GM12878 (cell line): ENCODE measurements around the gene CMTM4. TPM values are rescaled to one million over a fixed set of nuclear protein-coding genes. Genes with fewer than 3 reads are reported as not detected.

Experiments used
- ATAC-seq: fragments of 200-7000 bp; cut with Tn5 transposase; 3 replicates; pipeline ENCODE4 v1.9.1; 2020; ENCODE audit warnings: mild to moderate bottlenecking, moderate library complexity
- BruUV-seq: library from RNA; stranded (reverse); fragments of 400-500 nt; replicated peaks from 2 replicates; lab custom pipeline; 2021; lab: Mats Ljungman, UMichigan
- CTCF ChIA-PET: fragments of 300-600 bp; sonication (Branson Sonifier 250); formaldehyde crosslinking; extraction: SDS; loops from one replicate; lab custom pipeline; 2021; ENCODE audit warnings: inconsistent platforms; lab: Yijun Ruan, JAX
- POLR2A ChIA-PET: fragments of 350-600 bp; formaldehyde crosslinking; extraction: SDS; loops from one replicate; lab custom pipeline; 2021; ENCODE audit warnings: inconsistent platforms; lab: Charles Lee
- RAD21 ChIA-PET: fragments of 300-600 bp; sonication (Branson Sonifier 250); formaldehyde crosslinking; loops from one replicate; lab custom pipeline; 2023; ENCODE audit warnings: antibody characterized with exemption; ENCODE audit not compliant: unreplicated experiment; lab: Charles Lee
- SMC1A ChIA-PET: fragments of 300-600 bp; sonication (Branson Sonifier 250); formaldehyde crosslinking; loops from one replicate; lab custom pipeline; 2023; ENCODE audit not compliant: unreplicated experiment, uncharacterized antibody; lab: Charles Lee
- DNase-seq: peaks from one replicate; pipeline ENCODE4 v3.0.0-alpha.2; 2011; ENCODE audit warnings: low read depth, low spot score
- FAIRE-seq: peaks from 3 replicates; lab custom pipeline; 2011; peaks lifted over from hg19 to GRCh38; lab: Jason Lieb, UNC
- H2AFZ ChIP-seq: 2 replicates; pipeline ENCODE4 v1.6.0; 2011; ENCODE audit warnings: low read depth, low read length, control low read depth; ENCODE audit not compliant: control insufficient read depth
- H3K27ac ChIP-seq: 2 replicates; pipeline ENCODE4 v1.5.1; 2011; ENCODE audit warnings: control low read depth; ENCODE audit not compliant: control insufficient read depth, insufficient read depth
- H3K27me3 ChIP-seq, 2 experiments: replicated peaks in 1 of 2; 2 replicates each; pipeline versions ENCODE4 v1.6.0 to v1.6.1; 2011; ENCODE audit warnings: low read length in 1 of 2; ENCODE audit not compliant: control insufficient read depth in 2 of 2, insufficient read depth in 2 of 2
- H3K36me3 ChIP-seq, 2 experiments: 2 replicates each; pipeline ENCODE4 v1.5.1; 2011; ENCODE audit warnings: low read length in 1 of 2; ENCODE audit not compliant: control insufficient read depth in 2 of 2, insufficient read depth in 2 of 2
- H3K4me1 ChIP-seq: 2 replicates; pipeline ENCODE4 v1.6.1; 2011; ENCODE audit warnings: mild to moderate bottlenecking, low read length, moderate library complexity, mixed read lengths; ENCODE audit not compliant: control insufficient read depth, insufficient read depth
- H3K4me2 ChIP-seq: 2 replicates; pipeline ENCODE4 v1.6.0; 2011; ENCODE audit warnings: control low read depth; ENCODE audit not compliant: control insufficient read depth, insufficient read depth
- H3K4me3 ChIP-seq: fragments of 200-600 bp; sonication (generic); 2 replicates; pipeline ENCODE4 v1.5.1; 2016
- H3K79me2 ChIP-seq: 2 replicates; pipeline ENCODE4 v1.6.0; 2011; ENCODE audit warnings: low read length; ENCODE audit not compliant: control insufficient read depth, insufficient read depth
- H3K9ac ChIP-seq: 2 replicates; pipeline ENCODE4 v1.8.0; 2011; ENCODE audit warnings: low read length, control low read depth, mixed read lengths; ENCODE audit not compliant: control insufficient read depth, insufficient read depth
- H3K9me3 ChIP-seq: replicated peaks from 3 replicates; pipeline ENCODE4 v1.5.1; 2011; ENCODE audit warnings: mild to moderate bottlenecking, low read length; ENCODE audit not compliant: control insufficient read depth, insufficient read depth
- H4K20me1 ChIP-seq: 2 replicates; pipeline ENCODE4 v1.6.0; 2011; ENCODE audit not compliant: control insufficient read depth, insufficient read depth
- ASH2L ChIP-seq: fragments of 300-600, 200-600 bp; sonication (generic); IDR thresholded peaks from 2 replicates; pipeline ENCODE4 v1.6.1; 2017; ENCODE audit warnings: low read depth, mild to moderate bottlenecking, borderline replicate concordance
- BCL11A ChIP-seq: IDR thresholded peaks from 2 replicates; pipeline ENCODE4 v1.6.1; 2011; ENCODE audit warnings: low read depth, low read length
- NBN ChIP-seq: fragments of 450-650 bp; IDR thresholded peaks from 2 replicates; pipeline ENCODE4 v1.6.1; 2016
- RCOR1 ChIP-seq: conservative IDR thresholded peaks from 2 replicates; pipeline ENCODE4 v1.6.1; 2012; ENCODE audit warnings: low read depth, low read length, improper control_type of control experiment
- RELA ChIP-seq: fragments of 450-650 bp; IDR thresholded peaks from 2 replicates; pipeline ENCODE4 v1.8.0; 2014; ENCODE audit warnings: borderline replicate concordance; ENCODE audit not compliant: partially characterized antibody
- ZNF274 ChIP-seq: IDR thresholded peaks from one replicate; pipeline ENCODE4 v1.8.0; 2011; ENCODE audit not compliant: insufficient read length, insufficient read depth
- ZSCAN29 ChIP-seq: fragments of 450-650 bp; IDR thresholded peaks from 2 replicates; pipeline ENCODE4 v1.6.1; 2017; ENCODE audit warnings: mild to moderate bottlenecking, moderate library complexity
- WGBS: methylation state at CpG from one replicate; pipeline ENCODE4 v1.1.6; 2016; ENCODE audit warnings: low lambda C conversion rate; ENCODE audit not compliant: insufficient replicate concordance, insufficient coverage; ENCODE audit errors: missing lambda C conversion rate; 5-methylcytosine and 5-hydroxymethylcytosine counted together
- in situ Hi-C: fragments of 300-500 bp; cut with MboI; formaldehyde crosslinking; loops from 9 replicates; pipeline ENCODE4 v1.14.3; 2018; ENCODE audit warnings: mixed read lengths
- intact Hi-C: fragments of 100-400 bp; cut with micrococcal nuclease; formaldehyde crosslinking; loops from one replicate; pipeline ENCODE4 v1.14.2; 2022; ENCODE audit not compliant: unreplicated experiment
- polyA plus RNA-seq, 11 experiments: library from polyadenylated mRNA; depleted of rRNA in 4 of 11; unstranded in 6 of 11; stranded (reverse) in 5 of 11; fragments of >200 nt; fragmentation: Nextera tagmentation in 4 of 11; fragmentation: Illumina TruSeq in 1 of 11; extraction: Ambion mirVana in 4 of 11; extraction: Trizol in 1 of 11; gene quantifications; 1 replicate in 1 of 11; 2 replicates in 10 of 11; pipeline versions ENCODE4 v1.2.1 to v1.2.3, GENCODE V29; 2011 to 2016; ENCODE audit warnings: inconsistent platforms in 2 of 11, missing spikeins in 2 of 11, low read depth in 1 of 11
- total RNA-seq, 4 experiments: library from RNA; depleted of rRNA in 3 of 4; stranded (reverse); fragments of >200 nt in 3 of 4; fragmentation: Illumina TruSeq in 1 of 4; extraction: Trizol in 1 of 4; gene quantifications; 2 replicates each; pipeline versions ENCODE4 v1.2.1 to v1.2.3, GENCODE V29; 2013 to 2021
- TF ChIP-seq, protein P1 (sequence below): IDR thresholded peaks from 2 replicates; pipeline ENCODE4 v1.6.1; 2012; ENCODE audit warnings: low read depth, low read length, improper control_type of control experiment
- TF ChIP-seq, protein P2 (sequence below): fragments of 450-650 bp; formaldehyde crosslinking; IDR thresholded peaks from 2 replicates; pipeline ENCODE4 v1.4.0; 2020; ENCODE audit warnings: mild to moderate bottlenecking, moderate library complexity

Gene CMTM4
- total and polyA plus RNA-seq, 10 of the 15 experiments (the other 5 are each of a cell fraction or from before 2014, with no cell fraction given), result 0.02 to 0.43 (median 0.15) TPM; not detected in 2

DNA sequence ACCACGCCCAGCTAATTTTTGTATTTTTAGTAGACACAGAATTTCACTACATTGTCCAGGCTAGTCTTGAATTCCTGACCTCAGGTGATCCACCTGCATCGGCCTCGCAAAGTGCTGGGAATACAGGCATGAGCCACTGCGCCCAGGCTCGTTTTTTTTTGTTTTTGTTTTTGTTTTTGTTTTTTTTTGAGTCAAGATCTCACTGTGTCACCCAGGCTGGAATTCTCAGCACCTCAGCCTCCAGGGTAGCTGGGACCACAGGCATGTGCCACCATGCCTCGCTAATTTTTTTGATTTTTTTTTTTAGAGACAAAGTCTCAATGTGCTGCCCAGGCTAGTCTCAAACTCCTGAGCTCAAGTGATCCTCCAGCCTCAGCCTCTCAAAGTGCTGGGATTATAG, 17.5 kb upstream of the CMTM4 start:
- in situ Hi-C loops, result no loop called here
- DNase-seq, result no peak
- Histone ChIP-seq H3K79me2 (no peaks in the 10 kb centered on the region), H3K27me3 (no peaks in the 10 kb centered on the region)
- intact Hi-C loops, result no loop called here
- 64% methylated on average over 6 of the region's 6 CpGs for WGBS
- TF ChIP-seq, protein P1, sequence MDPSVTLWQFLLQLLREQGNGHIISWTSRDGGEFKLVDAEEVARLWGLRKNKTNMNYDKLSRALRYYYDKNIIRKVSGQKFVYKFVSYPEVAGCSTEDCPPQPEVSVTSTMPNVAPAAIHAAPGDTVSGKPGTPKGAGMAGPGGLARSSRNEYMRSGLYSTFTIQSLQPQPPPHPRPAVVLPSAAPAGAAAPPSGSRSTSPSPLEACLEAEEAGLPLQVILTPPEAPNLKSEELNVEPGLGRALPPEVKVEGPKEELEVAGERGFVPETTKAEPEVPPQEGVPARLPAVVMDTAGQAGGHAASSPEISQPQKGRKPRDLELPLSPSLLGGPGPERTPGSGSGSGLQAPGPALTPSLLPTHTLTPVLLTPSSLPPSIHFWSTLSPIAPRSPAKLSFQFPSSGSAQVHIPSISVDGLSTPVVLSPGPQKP, result no peak
- TF ChIP-seq NBN (no peak), ASH2L (no peak), ZNF274 (no peak)
- TF ChIP-seq, all 136 proteins: peak for 0
- Histone ChIP-seq H3K9me3 (no peaks in the 10 kb centered on the region; the same call in 2 of the 3 replicates), H3K4me1 (no peaks in the 10 kb centered on the region), H3K4me3 (no peak overlapping the region), H4K20me1 (0 out of 2 replicates have a peak, but pooled peaks cover 2% of the 10 kb centered on the region), H2AFZ (no peak overlapping the region), H3K9ac (no peak overlapping the region), H3K27ac (no peak overlapping the region), H3K36me3 (no peaks in the 10 kb centered on the region; a peak in 1 of 4 replicates), H3K4me2 (no peak overlapping the region)
- SMC1A ChIA-PET, result no interaction called here
- FAIRE-seq (no peak), ATAC-seq (no peak)
- no TSS peak for BruUV-seq
- RAD21 ChIA-PET, result no interaction called here
- CTCF ChIA-PET, result interaction anchor here (0.9 kb wide), 1 partner anchor 22 kb away, joined by 4 read pairs; no protein-coding TSS in a partner anchor
- POLR2A ChIA-PET, result interaction anchor here (0.7 kb wide), 1 partner anchor 154 kb away, joined by 4 read pairs; no protein-coding TSS in a partner anchor

DNA sequence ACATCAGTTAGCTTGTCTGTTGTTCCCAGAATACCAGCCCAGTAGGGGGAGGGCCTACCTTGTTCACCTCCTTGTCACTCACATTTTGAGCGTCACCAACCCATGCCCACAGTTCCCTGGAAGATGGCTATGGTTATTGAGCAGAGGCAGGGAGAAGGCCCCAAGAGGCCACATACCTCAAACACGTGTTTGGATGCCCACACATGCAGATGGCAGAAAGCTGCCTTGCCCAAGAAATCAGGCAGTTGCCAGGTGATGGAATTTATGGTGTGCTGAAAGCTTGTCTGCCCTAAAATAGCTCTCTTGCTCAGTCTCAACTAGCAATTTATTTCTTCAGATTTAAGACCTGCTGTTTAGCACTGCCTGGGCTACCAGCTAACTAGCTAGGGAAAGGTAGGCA, 16.5 kb upstream of the CMTM4 start:
- Histone ChIP-seq H3K4me1 (no peaks in the 10 kb centered on the region), H4K20me1 (0 out of 2 replicates have a peak, but pooled peaks cover 2% of the 10 kb centered on the region), H3K9me3 (no peaks in the 10 kb centered on the region; the same call in 2 of the 3 replicates), H3K36me3 (no peaks in the 10 kb centered on the region; a peak in 1 of 4 replicates), H3K27me3 (no peaks in the 10 kb centered on the region), H3K9ac (no peak overlapping the region), H3K4me2 (no peak overlapping the region), H3K4me3 (no peak overlapping the region), H3K79me2 (no peaks in the 10 kb centered on the region), H3K27ac (no peak overlapping the region), H2AFZ (no peak overlapping the region)
- BruUV-seq, result no TSS peak
- ATAC-seq (no peak; the same call in 2 of the 3 replicates), DNase-seq (no peak), FAIRE-seq (no peak)
- ChIA-PET SMC1A (no interaction called here), RAD21 (no interaction called here), POLR2A (no interaction called here), CTCF (interaction anchor here (0.9 to 1.0 kb wide), 4 partner anchors 8 to 306 kb away, joined by 3 to 4 read pairs (median 4); partner anchors contain the start of gene DYNC1LI2)
- intact Hi-C loops, result no loop called here
- in situ Hi-C loops, result no loop called here
- WGBS, result 28% methylated on average over 2 of the region's 2 CpGs
- TF ChIP-seq, protein P1, result no peak
- TF ChIP-seq NBN, result no peak
- no peak for TF ChIP-seq ZSCAN29
- TF ChIP-seq RCOR1, result no peak
- TF ChIP-seq, protein P2, sequence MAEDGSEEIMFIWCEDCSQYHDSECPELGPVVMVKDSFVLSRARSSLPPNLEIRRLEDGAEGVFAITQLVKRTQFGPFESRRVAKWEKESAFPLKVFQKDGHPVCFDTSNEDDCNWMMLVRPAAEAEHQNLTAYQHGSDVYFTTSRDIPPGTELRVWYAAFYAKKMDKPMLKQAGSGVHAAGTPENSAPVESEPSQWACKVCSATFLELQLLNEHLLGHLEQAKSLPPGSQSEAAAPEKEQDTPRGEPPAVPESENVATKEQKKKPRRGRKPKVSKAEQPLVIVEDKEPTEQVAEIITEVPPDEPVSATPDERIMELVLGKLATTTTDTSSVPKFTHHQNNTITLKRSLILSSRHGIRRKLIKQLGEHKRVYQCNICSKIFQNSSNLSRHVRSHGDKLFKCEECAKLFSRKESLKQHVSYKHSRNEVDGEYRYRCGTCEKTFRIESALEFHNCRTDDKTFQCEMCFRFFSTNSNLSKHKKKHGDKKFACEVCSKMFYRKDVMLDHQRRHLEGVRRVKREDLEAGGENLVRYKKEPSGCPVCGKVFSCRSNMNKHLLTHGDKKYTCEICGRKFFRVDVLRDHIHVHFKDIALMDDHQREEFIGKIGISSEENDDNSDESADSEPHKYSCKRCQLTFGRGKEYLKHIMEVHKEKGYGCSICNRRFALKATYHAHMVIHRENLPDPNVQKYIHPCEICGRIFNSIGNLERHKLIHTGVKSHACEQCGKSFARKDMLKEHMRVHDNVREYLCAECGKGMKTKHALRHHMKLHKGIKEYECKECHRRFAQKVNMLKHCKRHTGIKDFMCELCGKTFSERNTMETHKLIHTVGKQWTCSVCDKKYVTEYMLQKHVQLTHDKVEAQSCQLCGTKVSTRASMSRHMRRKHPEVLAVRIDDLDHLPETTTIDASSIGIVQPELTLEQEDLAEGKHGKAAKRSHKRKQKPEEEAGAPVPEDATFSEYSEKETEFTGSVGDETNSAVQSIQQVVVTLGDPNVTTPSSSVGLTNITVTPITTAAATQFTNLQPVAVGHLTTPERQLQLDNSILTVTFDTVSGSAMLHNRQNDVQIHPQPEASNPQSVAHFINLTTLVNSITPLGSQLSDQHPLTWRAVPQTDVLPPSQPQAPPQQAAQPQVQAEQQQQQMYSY (CRISPR knock-in tag), result no peak
- TF ChIP-seq RELA, result no peak
- no peak for TF ChIP-seq BCL11A
